Skin of body (tissue), 2 donors: ENCODE measurements around the gene PLEKHA8. TPM values are rescaled to one million over a fixed set of nuclear protein-coding genes. Genes with fewer than 3 reads are reported as not detected.

Source experiments
- DNase-seq: peaks from one replicate; lab custom pipeline; 2025; lab: John Stamatoyannopoulos, UW
- total RNA-seq: library from RNA; depleted of rRNA; stranded (reverse); fragments of >200 nt; gene quantifications from one replicate; pipeline ENCODE4 v1.2.3, GENCODE V29; 2014

The PLEKHA8 gene
- total RNA-seq, 1 donor from 2014 or later, result 13.9 TPM

GRCh38 chr7:30022991-30023390 lies 5.2 kb upstream of the PLEKHA8 start:
- no peak for DNase-seq

GRCh38 chr7:30023524-30023923 lies 4.7 kb upstream of the PLEKHA8 start:
- DNase-seq, result no peak

- peak; percentile 100 for DNase-seq
These were observed 1.8 kb upstream of the PLEKHA8 start, which contains the start of gene FKBP14 for GRCh38 chr7:30026229-30027064. Gene FKBP14 (minus strand): TSS chr7:30026702. CDS start chr7:30026508, 194 bp downstream.

GRCh38 chr7:30027065-30027456 lies 1.2 kb upstream of the PLEKHA8 start:
- peak; percentile 79 for DNase-seq

- DNase-seq, result peak; percentile 77
These were observed 434 bp upstream of the PLEKHA8 start for GRCh38 chr7:30027740-30028215.

GRCh38 chr7:30028749-30029635 lies 780 bp downstream of the PLEKHA8 start:
- peak; percentile 39 for DNase-seq

GRCh38 chr7:30029696-30030095 lies 1.5 kb downstream of the PLEKHA8 start:
- DNase-seq, result no peak

GRCh38 chr7:30032310-30033125 lies 4.3 kb downstream of the PLEKHA8 start:
- no peak for DNase-seq

GRCh38 chr7:30034501-30034900 lies 6.3 kb downstream of the PLEKHA8 start:
- no peak for DNase-seq

GRCh38 chr7:30036220-30036619 lies 8.0 kb downstream of the PLEKHA8 start:
- no peak for DNase-seq

GRCh38 chr7:30038196-30038980 lies 10.2 kb downstream of the PLEKHA8 start:
- peak; percentile 37 for DNase-seq

- no peak for DNase-seq
These were observed 12.7 kb downstream of the PLEKHA8 start for GRCh38 chr7:30040938-30041337.

- DNase-seq, result no peak
These were observed 13.5 kb downstream of the PLEKHA8 start for GRCh38 chr7:30041526-30042269.

GRCh38 chr7:30046127-30046770 lies 18.0 kb downstream of the PLEKHA8 start:
- DNase-seq, result no peak

- DNase-seq, result no peak
These were observed 18.9 kb downstream of the PLEKHA8 start for GRCh38 chr7:30047124-30047523.

- DNase-seq, result no peak
These were observed 20.4 kb downstream of the PLEKHA8 start for GRCh38 chr7:30048582-30048981.

- no peak for DNase-seq
These were observed 21.0 kb downstream of the PLEKHA8 start for GRCh38 chr7:30049173-30049572.

- no peak for DNase-seq
These were observed 24.9 kb downstream of the PLEKHA8 start for GRCh38 chr7:30053068-30053467.

- no peak for DNase-seq
These were observed 29.5 kb downstream of the PLEKHA8 start for GRCh38 chr7:30057741-30058140.
